Thoracic aorta (tissue), 2 donors: ENCODE measurements around the gene PTPRH. TPM values are rescaled to one million over a fixed set of nuclear protein-coding genes. Genes with fewer than 3 reads are reported as not detected.

Experiments used
- ATAC-seq: fragments of 150-250 bp; one replicate; pipeline ENCODE4 v1.8.0; 2017; ENCODE audit warnings: low read depth; ENCODE audit not compliant: insufficient number of reproducible peaks, low FRiP score
- DNase-seq: peaks from one replicate; pipeline ENCODE4 v3.0.0-alpha.2; 2020; ENCODE audit warnings: low spot score
- H3K27ac ChIP-seq, 2 donors: fragments of 200-600 bp; sonication (generic); 1 replicate in 1 of 2; 2 replicates in 1 of 2; pipeline ENCODE4 v1.5.1; 2016; ENCODE audit warnings: mild to moderate bottlenecking in 2 of 2, moderate library complexity in 2 of 2
- H3K27me3 ChIP-seq: fragments of 200-600 bp; sonication (generic); replicated peaks from 2 replicates; pipeline ENCODE4 v1.6.0; 2016; ENCODE audit warnings: mild to moderate bottlenecking; ENCODE audit not compliant: insufficient read depth
- H3K36me3 ChIP-seq: fragments of 200-600 bp; sonication (generic); one replicate; pipeline ENCODE4 v1.5.1; 2016
- H3K4me1 ChIP-seq, 2 donors: fragments of 200-600 bp; sonication (generic); 1 replicate in 1 of 2; 2 replicates in 1 of 2; pipeline versions ENCODE4 v1.5.1 to v1.6.0; 2016; ENCODE audit warnings: low read depth in 2 of 2, mild to moderate bottlenecking in 1 of 2; ENCODE audit not compliant: control insufficient read depth in 1 of 2
- H3K4me3 ChIP-seq: fragments of 200-600 bp; sonication (generic); 2 replicates; pipeline ENCODE4 v1.5.1; 2016; ENCODE audit warnings: mild to moderate bottlenecking
- H3K9me3 ChIP-seq: fragments of 200-600 bp; sonication (generic); 2 replicates; pipeline ENCODE4 v1.5.1; 2016
- CTCF ChIP-seq: fragments of 200-600 bp; sonication (generic); IDR thresholded peaks from one replicate; pipeline ENCODE4 v1.5.1; 2019; ENCODE audit warnings: antibody characterized with exemption
- total RNA-seq, 2 donors: library from RNA; depleted of rRNA; stranded (reverse); fragments of >200 nt; gene quantifications; one replicate each; pipeline versions ENCODE4 v1.1.0 to v1.2.3, GENCODE V29; 2016

PTPRH gene
- total RNA-seq, 2 donors from 2014 or later = 0.14 to 1.1 TPM

GRCh38 chr19:55188625-55189024, 20.7 kb downstream of the PTPRH start:
- Histone ChIP-seq H3K4me1 (no peaks in the 10 kb centered on the region), H3K27me3 (no peaks in the 10 kb centered on the region), H3K9me3 (no peaks in the 10 kb centered on the region), H3K27ac (no peak overlapping the region), H3K4me3 (no peak overlapping the region), H3K36me3 (no peaks in the 10 kb centered on the region)
- no peak for TF ChIP-seq CTCF
- ATAC-seq (no peak), DNase-seq (no peak)

- no peak for DNase-seq
- no peak overlapping the region for H3K27ac ChIP-seq
- no peaks in the 10 kb centered on the region for H3K9me3 ChIP-seq
- no peaks in the 10 kb centered on the region for H3K27me3 ChIP-seq
- ATAC-seq = no peak
- no peaks in the 10 kb centered on the region for H3K4me1 ChIP-seq
- H3K4me3 ChIP-seq = no peak overlapping the region
- H3K36me3 ChIP-seq = no peaks in the 10 kb centered on the region
- TF ChIP-seq CTCF = no peak
Observed at GRCh38 chr19:55186080-55186479, 23.2 kb downstream of the PTPRH start.

- Histone ChIP-seq H3K36me3 (no peaks in the 10 kb centered on the region), H3K4me1 (peaks cover 10 to 13% of the 10 kb centered on the region in 2 donors), H3K27me3 (no peaks in the 10 kb centered on the region), H3K4me3 (no peak overlapping the region), H3K27ac (no peak overlapping the region), H3K9me3 (no peaks in the 10 kb centered on the region)
- no peak for TF ChIP-seq CTCF
- no peak for ATAC-seq
- no peak for DNase-seq
Observed at GRCh38 chr19:55181740-55182139, 27.6 kb downstream of the PTPRH start.

- peak within 1 kb of the TSS; percentile 65 for H3K4me3 ChIP-seq
- peaks cover 10 to 13% of the 10 kb centered on the region in 2 donors for H3K4me1 ChIP-seq
- no peak for DNase-seq
- no peaks in the 10 kb centered on the region for H3K9me3 ChIP-seq
- H3K27ac ChIP-seq = no peak within 1 kb of the TSS
- no peak for ATAC-seq
- TF ChIP-seq CTCF = no peak
- H3K36me3 ChIP-seq = no peaks in the 10 kb centered on the region
- H3K27me3 ChIP-seq = peaks cover 13% of the 10 kb centered on the region
Observed at GRCh38 chr19:55179606-55180484, 29.5 kb downstream of the PTPRH start, which contains the start of gene SYT5. TSS of gene SYT5 (minus strand) at chr19:55180289. CDS start at chr19:55179041, 1,248 bp downstream.

GRCh38 chr19:55178781-55179599, 30.3 kb downstream of the PTPRH start:
- no peak for TF ChIP-seq CTCF
- DNase-seq (no peak), ATAC-seq (no peak)
- Histone ChIP-seq H3K27me3 (peaks cover 21% of the 10 kb centered on the region), H3K4me3 (peak overlapping the region; percentile 65), H3K4me1 (peaks cover 10 to 14% of the 10 kb centered on the region in 2 donors), H3K9me3 (no peaks in the 10 kb centered on the region), H3K27ac (no peak overlapping the region), H3K36me3 (no peaks in the 10 kb centered on the region)
